Fibroblast of mammary gland (primary cell): Measurements from ENCODE around the gene GPAT3.

Experiments
- DNase-seq: peaks from one replicate; pipeline ENCODE4 v3.0.0-alpha.2; 2010; ENCODE audit warnings: low read depth
- H3K4me3 ChIP-seq: 2 replicates; pipeline ENCODE4 v1.5.1; 2011; ENCODE audit warnings: low read depth, mild to moderate bottlenecking, low read length, moderate library complexity; ENCODE audit not compliant: control insufficient read depth
- CTCF ChIP-seq: conservative IDR thresholded peaks from 2 replicates; pipeline ENCODE4 v1.5.1; 2011; ENCODE audit warnings: low read depth, low read length, inconsistent platforms; ENCODE audit not compliant: control insufficient read depth, insufficient read depth

GPAT3 gene

GRCh38 chr4:83527671-83528070 lies 8.2 kb upstream of the GPAT3 start:
- no peak for TF ChIP-seq CTCF
- no peak for DNase-seq
- H3K4me3 ChIP-seq: no peak overlapping the region

DNA sequence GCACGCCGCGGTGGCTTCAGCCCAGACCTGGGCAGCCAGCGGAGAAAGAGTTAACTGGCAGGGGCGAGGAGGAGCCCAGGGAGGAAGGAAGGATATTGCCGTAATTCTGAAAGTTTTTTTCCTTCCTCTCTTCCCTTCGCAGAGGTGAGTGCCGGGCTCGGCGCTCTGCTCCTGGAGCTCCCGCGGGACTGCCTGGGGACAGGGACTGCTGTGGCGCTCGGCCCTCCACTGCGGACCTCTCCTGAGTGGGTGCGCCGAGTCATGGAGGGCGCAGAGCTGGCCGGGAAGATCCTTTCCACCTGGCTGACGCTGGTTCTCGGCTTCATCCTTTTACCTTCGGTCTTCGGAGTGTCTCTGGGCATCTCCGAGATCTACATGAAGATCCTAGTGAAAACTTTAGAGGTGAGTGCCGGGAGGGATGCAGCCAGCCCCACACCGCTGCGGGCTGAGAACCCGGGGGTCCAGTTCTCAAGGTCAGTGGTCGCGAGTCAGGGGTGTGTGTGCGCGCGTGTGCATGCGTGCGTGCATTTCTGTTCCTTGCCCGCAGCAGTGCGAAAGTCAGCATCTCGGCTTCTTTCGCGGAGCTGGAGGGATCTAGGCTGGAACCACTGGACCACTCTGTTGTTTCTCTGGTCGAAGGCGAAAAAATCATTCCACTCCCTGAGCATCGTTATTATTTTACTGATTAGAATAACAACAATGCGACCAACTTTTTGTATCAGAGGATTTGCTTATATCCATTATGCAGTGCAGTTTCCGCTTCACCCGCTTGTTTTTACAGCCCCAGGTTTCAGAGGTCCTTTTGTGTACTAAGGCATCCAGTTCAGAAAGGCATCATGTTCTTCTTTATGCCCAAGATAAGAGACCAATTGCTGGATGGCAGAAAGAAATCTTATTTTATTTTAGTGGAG lies 709 bp downstream of the GPAT3 start:
- no peak for TF ChIP-seq CTCF

GRCh38 chr4:83542225-83542624 lies 6.3 kb downstream of the GPAT3 start:
- TF ChIP-seq CTCF: no peak

More for the DNA sequence above, 709 bp downstream of the GPAT3 start:
- H3K4me3 ChIP-seq: peak overlapping the region; percentile 68
- no peak for DNase-seq

GRCh38 chr4:83546786-83547185 lies 10.9 kb downstream of the GPAT3 start:
- DNase-seq: no peak
- no peak for TF ChIP-seq CTCF
- H3K4me3 ChIP-seq: no peak overlapping the region

More at GRCh38 chr4:83542225-83542624, 6.3 kb downstream of the GPAT3 start:
- DNase-seq: no peak
- H3K4me3 ChIP-seq: no peak overlapping the region

- no peak overlapping the region for H3K4me3 ChIP-seq
- peak; percentile 96 for DNase-seq
- TF ChIP-seq CTCF: no peak
Measured at GRCh38 chr4:83548151-83548905, 12.4 kb downstream of the GPAT3 start.

- DNase-seq: peak; percentile 72
- TF ChIP-seq CTCF: no peak
- H3K4me3 ChIP-seq: no peak overlapping the region
Measured at GRCh38 chr4:83552083-83552482, 16.2 kb downstream of the GPAT3 start.
